SU-DHL-6 (cell line): ENCODE measurements around the gene TMEM59L.

ENCODE experiments used
- CTCF ChIP-seq: fragments of 200-600 bp; sonication (generic); IDR thresholded peaks from one replicate; pipeline ENCODE4 v1.5.1; 2017; ENCODE audit warnings: antibody characterized with exemption, mild to moderate bottlenecking, low read length, moderate library complexity; ENCODE audit not compliant: insufficient read depth, poor library complexity, severe bottlenecking
- EZH2phosphoT487 ChIP-seq: fragments of 200-600 bp; sonication (generic), shearing (Covaris generic); conservative IDR thresholded peaks from 2 replicates; pipeline ENCODE4 v1.6.1; 2018; ENCODE audit warnings: mild to moderate bottlenecking, antibody characterized with exemption, low read length, moderate library complexity, mixed read lengths

DNA sequence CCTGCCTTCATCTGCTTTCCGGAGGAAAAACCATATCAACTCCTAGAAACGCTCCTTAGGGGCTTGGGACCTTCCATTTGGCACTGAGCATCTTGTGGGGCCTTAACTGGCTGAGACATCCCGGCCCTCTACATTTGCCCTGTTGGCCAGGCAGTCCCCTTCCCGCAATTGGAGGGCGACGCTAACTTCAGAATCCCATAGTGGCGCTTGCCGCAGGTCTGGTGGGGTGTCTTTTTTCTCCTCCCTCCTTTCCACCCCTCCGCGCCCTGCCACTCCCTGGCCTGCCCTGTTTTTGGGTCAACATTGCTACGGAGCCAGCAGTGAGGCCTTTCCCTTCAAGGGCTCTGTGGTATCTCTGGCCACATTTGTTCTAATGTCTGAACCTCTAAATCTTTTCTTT lies 57.2 kb downstream of the TMEM59L start:
- TF ChIP-seq EZH2phosphoT487: no peak
- TF ChIP-seq CTCF: no peak
